ENCODE data around the gene NSG1. TPM values are rescaled to one million over a fixed set of nuclear protein-coding genes. Genes with fewer than 3 reads are reported as not detected.
"Not testable (repeated sequence)": the region's sequence is repeated elsewhere in the genome, so short reads cannot be mapped to it uniquely, and the experiment has no call there.

Gene NSG1
- total and polyA plus RNA-seq, 4 donors: 145 to 362 (median 248) TPM

DNA sequence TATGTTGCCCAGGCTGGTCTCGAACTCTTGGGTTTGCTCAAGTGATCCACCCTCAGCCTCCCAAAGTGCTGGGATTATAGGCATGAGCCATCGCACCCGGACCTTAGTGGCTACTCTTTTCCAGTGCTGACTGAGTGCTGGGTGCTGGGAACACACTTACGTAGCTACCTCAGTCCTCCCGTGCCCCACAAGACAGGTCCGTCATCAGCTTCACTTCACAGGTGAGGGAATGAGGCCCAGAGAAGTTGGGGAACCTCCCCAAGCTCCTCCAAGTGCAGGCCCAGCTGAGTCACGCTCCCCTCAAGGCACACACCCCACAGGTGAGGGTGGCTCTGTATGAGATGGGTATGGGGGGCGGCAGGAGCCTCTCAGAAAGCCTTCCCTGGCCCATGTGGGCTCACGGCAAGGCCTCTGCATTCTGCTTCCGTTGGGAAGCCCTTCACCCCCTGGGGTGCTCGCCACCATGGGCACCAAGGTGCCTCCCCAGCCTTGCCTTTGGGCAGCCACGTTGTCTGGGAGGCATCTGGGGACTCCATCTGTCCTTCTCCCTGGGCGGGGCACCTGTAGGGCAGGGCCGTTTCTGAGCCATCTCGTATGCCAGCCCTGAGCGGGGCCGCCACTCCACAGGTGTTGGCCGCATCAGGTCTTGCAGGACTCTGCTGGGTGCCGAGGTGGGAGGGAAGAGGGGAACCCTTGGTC is 28.4 kb downstream of the NSG1 start:
- no peak for DNase-seq (ENCODE audit: low read depth in 4 of 6, low spot score in 6 of 6)
- H3K4me3 ChIP-seq (ENCODE audit: low read depth, low read length): no peak overlapping the region

GRCh38 chr4:4415806-4416805 is 29.2 kb downstream of the NSG1 start:
- peaks cover 54% of the 10 kb centered on the region for H3K36me3 ChIP-seq (ENCODE audit: control insufficient read depth, insufficient read depth, low read length)

More for the DNA sequence above, 28.4 kb downstream of the NSG1 start:
- Histone ChIP-seq H3K27ac (ENCODE audit: low read depth, low read length) (no peak overlapping the region), H3K4me1 (ENCODE audit: control insufficient read depth, insufficient read depth, low read length) (peaks cover 11% of the 10 kb centered on the region), H3K9me3 (ENCODE audit: control insufficient read depth, insufficient read depth, low read length) (no peaks in the 10 kb centered on the region), H3K27me3 (ENCODE audit: control insufficient read depth, insufficient read depth, low read length) (no peaks in the 10 kb centered on the region), H3K36me3 (ENCODE audit: control insufficient read depth, insufficient read depth, low read length) (peaks cover 51% of the 10 kb centered on the region)
- WGBS (ENCODE audit: insufficient coverage): 92% methylated on average over 18 of the region's 19 CpGs

GRCh38 chr4:4416981-4417380 is 30.1 kb downstream of the NSG1 start:
- 85% methylated on average over 6 of the region's 11 CpGs for WGBS (ENCODE audit: insufficient coverage)
- Histone ChIP-seq H3K9me3 (ENCODE audit: control insufficient read depth, insufficient read depth, low read length) (no peaks in the 10 kb centered on the region), H3K4me1 (ENCODE audit: control insufficient read depth, insufficient read depth, low read length) (peaks cover 11% of the 10 kb centered on the region), H3K27me3 (ENCODE audit: control insufficient read depth, insufficient read depth, low read length) (no peaks in the 10 kb centered on the region), H3K36me3 (ENCODE audit: control insufficient read depth, insufficient read depth, low read length) (peaks cover 58% of the 10 kb centered on the region), H3K27ac (ENCODE audit: low read depth, low read length) (no peak overlapping the region), H3K4me3 (ENCODE audit: low read depth, low read length) (no peak overlapping the region)
- DNase-seq (ENCODE audit: low read depth in 4 of 6, low spot score in 6 of 6): peak in 1 of 6 donors; percentile 22

More at GRCh38 chr4:4415806-4416805, 29.2 kb downstream of the NSG1 start:
- WGBS (ENCODE audit: insufficient coverage): 85% methylated on average over 24 of the region's 27 CpGs
- no peak for DNase-seq (ENCODE audit: low read depth in 4 of 6, low spot score in 6 of 6)
- Histone ChIP-seq H3K4me1 (ENCODE audit: control insufficient read depth, insufficient read depth, low read length) (peaks cover 11% of the 10 kb centered on the region), H3K4me3 (ENCODE audit: low read depth, low read length) (no peak overlapping the region), H3K27ac (ENCODE audit: low read depth, low read length) (no peak overlapping the region), H3K27me3 (ENCODE audit: control insufficient read depth, insufficient read depth, low read length) (no peaks in the 10 kb centered on the region), H3K9me3 (ENCODE audit: control insufficient read depth, insufficient read depth, low read length) (no peaks in the 10 kb centered on the region)

GRCh38 chr4:4417886-4418285 is 31.0 kb downstream of the NSG1 start:
- no peaks in the 10 kb centered on the region for H3K27me3 ChIP-seq (ENCODE audit: control insufficient read depth, insufficient read depth, low read length)
- WGBS (ENCODE audit: insufficient coverage): no CpG with 5 or more reads among the region's 7 CpGs
- peaks cover 62% of the 10 kb centered on the region for H3K36me3 ChIP-seq (ENCODE audit: control insufficient read depth, insufficient read depth, low read length)
- H3K4me3 ChIP-seq (ENCODE audit: low read depth, low read length): no peak overlapping the region
- DNase-seq (ENCODE audit: low read depth in 4 of 6, low spot score in 6 of 6): no peak
- no peaks in the 10 kb centered on the region for H3K9me3 ChIP-seq (ENCODE audit: control insufficient read depth, insufficient read depth, low read length)
- H3K27ac ChIP-seq (ENCODE audit: low read depth, low read length): no peak overlapping the region
- peaks cover 12% of the 10 kb centered on the region for H3K4me1 ChIP-seq (ENCODE audit: control insufficient read depth, insufficient read depth, low read length)

GRCh38 chr4:4418676-4419390 is 31.9 kb downstream of the NSG1 start:
- WGBS (ENCODE audit: insufficient coverage): 69% methylated on average over 15 of the region's 19 CpGs
- peak in 1 of 6 donors; percentile 28 for DNase-seq (ENCODE audit: low read depth in 4 of 6, low spot score in 6 of 6)

GRCh38 chr4:4419896-4420295 is 33.0 kb downstream of the NSG1 start:
- Histone ChIP-seq H3K9me3 (ENCODE audit: control insufficient read depth, insufficient read depth, low read length) (no peaks in the 10 kb centered on the region), H3K27ac (ENCODE audit: low read depth, low read length) (no peak overlapping the region), H3K36me3 (ENCODE audit: control insufficient read depth, insufficient read depth, low read length) (peaks cover 60% of the 10 kb centered on the region), H3K4me1 (ENCODE audit: control insufficient read depth, insufficient read depth, low read length) (peaks cover 22% of the 10 kb centered on the region), H3K27me3 (ENCODE audit: control insufficient read depth, insufficient read depth, low read length) (no peaks in the 10 kb centered on the region), H3K4me3 (ENCODE audit: low read depth, low read length) (no peak overlapping the region)
- WGBS (ENCODE audit: insufficient coverage): 92% methylated on average over 12 of the region's 12 CpGs
- DNase-seq (ENCODE audit: low read depth in 4 of 6, low spot score in 6 of 6): no peak

More at GRCh38 chr4:4418676-4419390, 31.9 kb downstream of the NSG1 start:
- Histone ChIP-seq H3K27ac (ENCODE audit: low read depth, low read length) (no peak overlapping the region), H3K27me3 (ENCODE audit: control insufficient read depth, insufficient read depth, low read length) (no peaks in the 10 kb centered on the region), H3K36me3 (ENCODE audit: control insufficient read depth, insufficient read depth, low read length) (peaks cover 57% of the 10 kb centered on the region), H3K4me3 (ENCODE audit: low read depth, low read length) (no peak overlapping the region), H3K9me3 (ENCODE audit: control insufficient read depth, insufficient read depth, low read length) (no peaks in the 10 kb centered on the region), H3K4me1 (ENCODE audit: control insufficient read depth, insufficient read depth, low read length) (peaks cover 16% of the 10 kb centered on the region)

DNA sequence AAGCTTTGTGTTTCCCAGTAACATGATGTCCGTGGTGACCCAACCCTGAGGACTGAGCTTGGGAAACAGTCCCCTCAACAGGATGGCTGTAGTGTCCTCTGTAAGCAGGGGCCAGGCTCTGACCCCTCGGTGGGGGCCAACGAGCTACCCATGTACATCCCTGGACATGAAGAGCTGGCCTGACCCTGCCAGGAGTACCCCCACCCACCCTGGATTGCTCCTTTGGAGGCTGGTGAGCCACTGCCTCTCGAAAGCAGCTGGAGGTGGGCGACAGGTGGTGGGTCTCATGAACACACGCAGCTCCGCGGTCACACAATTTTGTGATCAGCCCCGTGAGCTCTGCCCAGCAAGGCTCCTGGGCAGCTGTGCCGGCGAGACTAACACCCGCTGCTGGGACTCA is 33.5 kb downstream of the NSG1 start:
- Histone ChIP-seq H3K27ac (ENCODE audit: low read depth, low read length) (no peak overlapping the region), H3K9me3 (ENCODE audit: control insufficient read depth, insufficient read depth, low read length) (no peaks in the 10 kb centered on the region), H3K4me1 (ENCODE audit: control insufficient read depth, insufficient read depth, low read length) (peaks cover 22% of the 10 kb centered on the region), H3K4me3 (ENCODE audit: low read depth, low read length) (no peak overlapping the region), H3K27me3 (ENCODE audit: control insufficient read depth, insufficient read depth, low read length) (no peaks in the 10 kb centered on the region), H3K36me3 (ENCODE audit: control insufficient read depth, insufficient read depth, low read length) (peaks cover 61% of the 10 kb centered on the region)
- no peak for DNase-seq (ENCODE audit: low read depth in 4 of 6, low spot score in 6 of 6)
- WGBS (ENCODE audit: insufficient coverage): 97% methylated on average over 12 of the region's 12 CpGs

DNA sequence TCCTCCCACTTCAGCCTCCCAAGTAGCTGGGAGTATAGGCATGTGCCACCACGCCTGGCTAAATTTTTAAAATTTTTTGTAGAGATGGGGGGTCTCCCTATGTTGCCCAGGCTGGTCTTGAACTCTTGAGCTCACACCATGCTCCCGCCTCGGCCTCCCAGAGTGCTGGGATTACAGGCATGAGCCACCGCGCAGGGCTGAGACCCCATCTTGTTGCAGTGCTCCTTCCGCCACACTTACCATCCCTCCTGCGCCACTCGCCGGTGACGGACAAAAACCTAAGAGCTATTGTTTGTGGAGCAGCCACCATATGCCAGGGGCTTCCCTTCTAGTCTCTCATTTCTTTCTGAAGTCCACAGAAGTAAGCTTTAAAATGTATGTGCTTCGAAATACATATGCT is 34.5 kb downstream of the NSG1 start:
- Histone ChIP-seq H3K4me1 (ENCODE audit: control insufficient read depth, insufficient read depth, low read length) (peaks cover 23% of the 10 kb centered on the region), H3K27me3 (ENCODE audit: control insufficient read depth, insufficient read depth, low read length) (no peaks in the 10 kb centered on the region), H3K36me3 (ENCODE audit: control insufficient read depth, insufficient read depth, low read length) (peaks cover 53% of the 10 kb centered on the region), H3K4me3 (ENCODE audit: low read depth, low read length) (no peak overlapping the region), H3K27ac (ENCODE audit: low read depth, low read length) (no peak overlapping the region), H3K9me3 (ENCODE audit: control insufficient read depth, insufficient read depth, low read length) (no peaks in the 10 kb centered on the region)
- DNase-seq (ENCODE audit: low read depth in 4 of 6, low spot score in 6 of 6): no peak
- WGBS (ENCODE audit: insufficient coverage): 93% methylated on average over 2 of the region's 11 CpGs

DNA sequence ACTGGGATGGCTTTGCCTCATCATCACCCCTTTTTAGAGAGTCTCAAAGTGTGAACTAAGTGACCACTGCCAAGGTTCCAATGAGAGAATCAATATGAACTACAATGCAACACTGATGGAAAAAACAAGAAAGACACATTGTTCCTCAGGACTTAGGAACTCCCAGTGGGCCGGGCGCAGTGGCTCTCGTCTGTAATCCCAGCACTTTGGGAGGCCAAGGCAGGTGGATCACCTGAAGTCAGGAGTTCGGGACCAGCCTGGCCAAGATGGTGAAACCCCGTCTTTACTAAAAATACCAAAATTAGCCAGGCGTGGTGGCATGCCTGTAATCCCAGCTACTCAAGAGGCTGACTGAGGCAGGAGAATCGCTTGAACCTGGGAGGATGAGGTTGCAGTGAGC is 35.2 kb downstream of the NSG1 start:
- 85% methylated on average over 5 of the region's 7 CpGs for WGBS (ENCODE audit: insufficient coverage)
- Histone ChIP-seq H3K36me3 (ENCODE audit: control insufficient read depth, insufficient read depth, low read length) (peaks cover 52% of the 10 kb centered on the region), H3K4me1 (ENCODE audit: control insufficient read depth, insufficient read depth, low read length) (peaks cover 31% of the 10 kb centered on the region)
- H3K27ac ChIP-seq (ENCODE audit: low read depth, low read length); DNase-seq (ENCODE audit: low read depth in 4 of 6, low spot score in 6 of 6); H3K27me3 ChIP-seq (ENCODE audit: control insufficient read depth, insufficient read depth, low read length); H3K9me3 ChIP-seq (ENCODE audit: control insufficient read depth, insufficient read depth, low read length); H3K4me3 ChIP-seq (ENCODE audit: low read depth, low read length): not testable (repeated sequence)

All from spinal cord (tissue), 10 donors.